ENCODE results near the gene NRXN2.

Gene NRXN2

DNA sequence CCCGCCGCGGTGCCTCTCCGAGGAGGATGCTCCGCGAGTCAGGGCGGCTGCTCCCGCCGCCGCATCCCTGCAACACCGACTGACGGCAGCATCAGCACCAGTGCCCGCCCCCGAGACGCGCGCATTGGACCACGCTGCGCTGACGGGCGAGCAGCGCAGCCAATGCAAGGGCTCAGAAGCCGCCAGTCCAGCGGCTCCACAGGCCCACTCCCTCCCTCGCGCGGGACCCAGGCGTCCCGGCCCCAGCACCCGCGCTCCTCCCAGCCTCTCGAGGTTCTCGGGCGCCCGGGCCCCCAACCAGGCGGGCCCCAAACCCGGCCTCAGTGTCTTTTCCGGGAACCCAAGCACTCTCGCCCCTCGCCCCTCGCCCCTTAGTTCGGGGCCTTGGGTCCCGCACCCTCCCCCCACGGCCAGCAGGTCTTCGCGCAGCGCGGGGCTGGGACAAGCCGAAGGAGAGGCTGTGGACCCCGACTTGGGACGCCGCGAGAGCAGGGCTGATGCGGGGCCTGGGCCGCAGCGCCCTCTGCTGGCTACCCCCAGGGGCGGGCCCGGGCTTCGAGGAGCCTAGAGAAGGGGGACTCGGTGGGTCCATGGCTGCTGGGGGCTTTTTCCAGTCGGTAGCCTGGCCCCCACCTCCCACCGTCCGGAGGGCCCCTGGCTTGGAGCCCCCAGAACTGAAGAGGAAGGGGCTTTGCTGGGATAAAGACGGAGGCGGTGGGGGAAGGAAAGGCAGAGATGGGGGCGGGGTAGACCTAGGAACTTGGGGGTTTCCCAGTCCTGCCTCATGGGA, at the start of gene NRXN2:
NRXN2 (minus strand) TSS at position 81 of the 790 bp plus-strand sequence. CDS start 9,498 bp downstream, outside the sequence.
- peak in 13 of 14 donors; percentile 66 to 94 (median 86) for DNase-seq

DNA sequence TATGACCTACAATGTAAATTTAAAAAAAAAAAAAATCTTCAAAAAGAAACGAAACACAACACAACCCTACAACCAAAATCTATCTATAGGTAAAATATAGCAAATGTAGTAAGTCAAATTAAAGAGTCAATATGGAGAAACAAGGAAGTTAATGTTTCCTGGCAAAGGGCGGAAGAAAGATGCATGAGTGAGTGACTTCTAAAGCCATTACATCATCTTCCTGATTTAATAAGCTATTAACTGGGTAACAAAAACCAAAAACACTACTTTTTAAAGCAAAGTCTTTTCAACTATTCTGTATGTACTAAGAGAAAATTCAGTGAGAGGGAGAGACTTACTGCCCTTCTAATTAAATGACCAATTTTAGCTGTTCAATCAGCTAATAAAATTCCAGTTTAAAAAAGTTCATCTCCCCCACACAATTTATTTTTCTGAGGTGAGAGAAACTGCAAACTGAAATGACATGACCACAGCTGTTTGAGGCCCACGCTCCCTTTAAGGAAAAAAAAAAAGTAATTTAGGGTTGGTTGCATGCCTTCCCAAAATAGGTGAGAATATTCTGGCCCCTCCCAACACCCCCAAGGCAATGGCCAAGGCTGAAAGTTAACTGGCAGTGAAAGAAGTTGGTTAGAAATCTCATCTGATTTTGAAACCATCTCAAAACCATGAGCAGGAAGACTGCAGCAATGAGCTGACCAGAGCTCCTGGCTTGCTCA, 49.5 kb upstream of the NRXN2 start:
- DNase-seq = no peak

GRCh38 chr11:64771861-64772260, 48.9 kb upstream of the NRXN2 start:
- DNase-seq = no peak

DNA sequence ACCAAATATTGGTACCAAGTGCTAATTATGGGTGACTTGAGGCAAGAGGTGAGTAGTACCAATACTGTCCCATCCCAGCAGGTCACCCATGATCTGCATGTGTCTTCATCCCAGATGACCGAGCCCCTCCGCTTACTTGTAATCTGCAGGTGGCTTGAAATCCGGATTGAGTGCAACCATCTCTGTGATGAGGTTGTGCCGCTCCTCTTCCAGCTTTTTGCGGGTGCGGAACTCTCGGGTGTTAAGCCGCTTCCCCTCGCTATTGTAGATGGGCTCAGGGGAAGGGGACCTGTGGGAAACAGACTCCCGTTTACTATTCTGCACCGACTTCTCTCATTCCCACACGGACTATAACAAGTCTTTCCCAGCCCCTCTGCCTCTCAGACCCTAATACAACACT, 47.1 kb upstream of the NRXN2 start:
- no peak for DNase-seq

GRCh38 chr11:64769283-64769682, 46.3 kb upstream of the NRXN2 start:
- DNase-seq = no peak

GRCh38 chr11:64768300-64768694, 45.3 kb upstream of the NRXN2 start:
- DNase-seq = no peak

DNA sequence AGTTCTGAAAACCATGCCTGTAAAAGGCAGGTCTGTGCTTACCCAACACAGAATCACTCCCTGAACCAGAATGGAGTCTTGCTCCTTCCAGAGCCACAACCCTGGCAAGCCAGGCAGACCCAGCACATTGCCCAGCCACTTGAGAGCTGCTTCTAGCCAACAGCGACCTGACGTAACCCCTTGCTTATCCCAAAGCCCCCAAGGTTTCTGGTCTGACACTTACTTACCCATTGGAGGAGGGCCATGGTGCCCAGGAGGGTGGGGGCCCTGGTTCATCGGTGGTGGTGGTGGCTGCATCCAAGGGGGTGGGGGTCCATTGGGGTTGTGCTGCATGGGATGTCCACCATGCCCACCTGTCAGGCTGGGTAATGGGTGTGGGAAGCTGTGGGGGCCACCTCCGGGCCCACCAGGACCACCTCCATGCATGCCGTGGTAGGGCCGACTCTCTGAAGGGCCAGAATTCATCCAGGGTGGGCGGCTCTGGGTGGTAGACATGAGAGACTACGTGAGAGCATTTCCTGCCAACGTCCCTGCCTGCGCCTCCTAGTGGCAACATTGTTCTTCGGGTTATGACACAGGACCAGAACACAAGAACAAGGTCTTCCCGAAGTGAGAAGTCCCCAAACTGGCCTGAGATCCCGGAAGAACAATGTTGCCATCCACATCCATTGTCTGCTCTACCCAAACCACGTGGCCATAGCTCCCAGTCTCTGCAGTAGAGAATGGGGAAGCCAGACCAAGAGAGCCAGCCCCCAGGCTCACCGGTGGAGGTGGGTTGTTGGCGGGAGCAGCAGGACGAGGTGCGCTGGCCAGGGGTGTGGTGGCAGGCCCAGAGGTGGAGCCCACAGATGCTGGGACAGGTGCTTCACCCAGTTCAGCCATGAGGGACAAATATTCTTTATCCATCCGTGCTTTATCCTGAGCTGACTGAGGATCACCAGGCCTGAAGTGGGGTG, 44.6 kb upstream of the NRXN2 start:
- DNase-seq = peak in 3 of 14 donors; percentile 6 to 47 (median 14)

GRCh38 chr11:64766881-64767280, 43.9 kb upstream of the NRXN2 start:
- DNase-seq = no peak

GRCh38 chr11:64765851-64766665, 43.1 kb upstream of the NRXN2 start:
- DNase-seq = no peak

- peak in 1 of 14 donors; percentile 27 for DNase-seq
These were observed 42.4 kb upstream of the NRXN2 start for GRCh38 chr11:64765291-64765850.

DNA sequence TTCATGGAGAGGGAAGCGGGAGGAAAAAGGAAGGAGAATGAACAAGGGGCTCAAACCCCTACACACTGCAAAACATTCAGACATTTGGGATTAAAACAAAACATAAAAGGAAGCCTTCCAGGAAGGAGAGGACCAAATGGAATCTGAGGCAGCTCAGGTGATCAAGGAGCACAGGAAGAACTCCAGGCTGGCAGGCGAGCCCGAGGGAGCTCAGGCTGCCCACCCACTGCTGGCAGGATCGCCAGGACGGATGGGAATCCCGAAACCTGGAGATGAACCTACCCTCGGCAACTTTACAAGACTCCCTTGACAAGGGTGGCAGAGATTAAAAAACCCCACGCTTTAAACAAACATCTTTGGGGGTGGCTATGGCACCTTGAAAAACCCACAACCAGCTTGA, 41.8 kb upstream of the NRXN2 start:
- DNase-seq = no peak

DNA sequence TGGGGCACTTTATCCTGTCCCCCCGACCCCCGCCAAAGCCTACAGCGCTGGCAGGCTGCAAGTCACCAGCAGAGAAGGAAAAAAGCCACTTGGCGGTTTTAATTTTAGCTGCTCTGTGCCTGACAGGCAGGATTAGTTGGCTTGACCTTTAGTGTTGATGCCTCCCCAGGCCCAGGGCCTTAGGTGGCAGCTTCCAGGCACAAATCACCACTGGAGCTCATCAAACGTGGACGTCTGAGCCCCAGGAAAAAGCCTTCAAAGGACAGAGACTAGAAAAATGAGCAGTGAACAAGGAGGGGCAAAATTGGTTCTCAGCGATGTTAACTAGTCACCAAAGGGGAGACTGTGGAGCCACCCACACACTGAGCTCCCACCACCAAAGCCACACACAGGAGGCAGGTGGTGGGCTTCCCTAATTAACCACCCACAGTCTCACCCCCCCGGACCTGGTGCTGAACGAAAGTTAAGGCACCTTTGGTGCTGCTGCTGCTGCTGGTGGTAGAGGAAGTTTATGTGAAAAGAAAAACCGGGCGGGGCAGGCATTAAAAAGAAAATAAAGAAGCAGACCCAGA, 41.1 kb upstream of the NRXN2 start:
- DNase-seq = no peak

DNA sequence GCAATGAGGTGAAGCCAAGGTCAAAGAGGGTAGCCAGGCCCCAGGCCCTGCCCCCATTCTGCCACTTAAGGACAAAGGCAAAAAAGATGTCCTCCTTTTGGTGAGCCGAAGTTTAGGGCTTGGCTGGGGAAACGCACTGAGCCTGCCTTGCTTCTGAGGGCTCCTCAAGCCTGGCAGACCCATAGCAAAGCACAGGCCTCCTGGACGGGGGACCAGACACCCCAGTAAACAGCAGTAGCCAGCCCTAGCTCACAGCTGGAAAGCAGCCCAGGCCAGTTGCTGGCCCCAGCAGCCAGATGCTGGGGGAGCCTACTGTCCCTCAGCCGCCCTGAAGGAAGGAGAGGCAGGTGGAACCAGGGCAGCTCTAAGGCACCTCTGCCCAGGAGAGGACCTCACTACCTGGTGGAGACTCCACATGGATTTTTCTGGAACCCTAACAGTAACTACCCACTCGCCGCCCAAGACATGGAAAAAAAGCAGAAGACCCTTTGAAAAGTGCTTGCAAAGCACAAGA, 40.6 kb upstream of the NRXN2 start:
- peak in 6 of 14 donors; percentile 29 to 54 (median 40) for DNase-seq

DNA sequence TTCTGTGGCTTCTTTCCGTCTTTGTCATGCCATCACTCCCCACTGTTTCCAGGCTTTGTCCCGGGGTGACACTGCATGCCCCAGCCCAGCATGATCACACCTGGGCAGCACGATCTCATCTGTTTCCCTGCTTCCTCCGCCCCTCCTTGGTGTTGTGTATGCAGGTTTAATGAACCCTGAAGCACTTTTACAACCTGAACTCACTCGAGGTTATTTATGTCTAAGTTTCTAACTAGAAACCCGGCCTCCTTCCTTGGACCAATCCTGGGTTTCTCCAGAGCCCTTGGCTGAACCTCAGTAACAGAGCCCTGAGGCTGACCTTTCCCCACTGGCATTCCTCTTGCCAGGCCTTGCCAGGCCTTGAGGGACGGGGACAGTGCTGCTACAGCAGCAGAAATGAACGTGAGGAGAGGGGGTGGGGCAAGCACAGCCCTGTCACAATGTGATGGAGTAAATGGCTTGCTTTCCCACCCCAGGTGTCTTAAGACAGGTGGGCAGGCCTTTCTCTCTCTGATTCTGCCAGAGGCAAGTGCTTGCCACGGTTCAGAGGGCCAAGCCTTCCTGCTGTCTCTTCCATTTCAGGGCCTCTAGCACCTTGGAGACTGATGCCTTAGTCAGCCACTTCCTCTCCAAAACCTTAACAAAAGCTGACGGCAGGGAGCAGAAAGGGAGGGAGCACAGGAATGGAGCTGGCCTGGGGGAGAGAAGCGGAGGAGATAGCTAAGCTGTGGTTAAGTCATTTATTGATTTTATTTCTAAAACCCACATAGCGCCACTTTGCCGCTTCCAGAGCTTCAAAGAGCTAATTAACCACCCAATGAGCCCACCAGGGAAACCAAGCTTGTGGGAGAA, 39.9 kb upstream of the NRXN2 start:
- DNase-seq = peak in 4 of 14 donors; percentile 24 to 43 (median 29)

DNA sequence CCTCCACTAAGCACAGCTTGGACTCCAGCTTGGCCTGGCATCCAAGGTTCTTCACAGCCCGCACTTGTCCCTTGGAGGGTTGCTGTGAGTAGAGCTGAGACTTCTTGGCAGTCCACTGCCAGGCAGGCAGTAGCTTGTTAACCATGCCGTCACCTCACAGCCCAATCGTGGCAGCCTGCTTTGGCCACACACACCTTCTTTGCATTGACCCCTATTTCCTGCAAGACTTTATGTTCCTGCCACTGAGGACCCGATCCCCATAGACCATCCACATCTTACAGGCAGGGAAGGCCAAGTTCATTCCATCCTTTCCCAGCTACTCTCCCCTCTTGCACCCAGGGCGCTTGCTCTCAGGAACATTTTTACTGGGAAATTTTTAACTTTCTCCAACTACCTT, 39.3 kb upstream of the NRXN2 start:
- peak in 8 of 14 donors; percentile 9 to 42 (median 28) for DNase-seq

- DNase-seq = no peak
These were observed 37.9 kb upstream of the NRXN2 start for GRCh38 chr11:64760759-64761420.

DNA sequence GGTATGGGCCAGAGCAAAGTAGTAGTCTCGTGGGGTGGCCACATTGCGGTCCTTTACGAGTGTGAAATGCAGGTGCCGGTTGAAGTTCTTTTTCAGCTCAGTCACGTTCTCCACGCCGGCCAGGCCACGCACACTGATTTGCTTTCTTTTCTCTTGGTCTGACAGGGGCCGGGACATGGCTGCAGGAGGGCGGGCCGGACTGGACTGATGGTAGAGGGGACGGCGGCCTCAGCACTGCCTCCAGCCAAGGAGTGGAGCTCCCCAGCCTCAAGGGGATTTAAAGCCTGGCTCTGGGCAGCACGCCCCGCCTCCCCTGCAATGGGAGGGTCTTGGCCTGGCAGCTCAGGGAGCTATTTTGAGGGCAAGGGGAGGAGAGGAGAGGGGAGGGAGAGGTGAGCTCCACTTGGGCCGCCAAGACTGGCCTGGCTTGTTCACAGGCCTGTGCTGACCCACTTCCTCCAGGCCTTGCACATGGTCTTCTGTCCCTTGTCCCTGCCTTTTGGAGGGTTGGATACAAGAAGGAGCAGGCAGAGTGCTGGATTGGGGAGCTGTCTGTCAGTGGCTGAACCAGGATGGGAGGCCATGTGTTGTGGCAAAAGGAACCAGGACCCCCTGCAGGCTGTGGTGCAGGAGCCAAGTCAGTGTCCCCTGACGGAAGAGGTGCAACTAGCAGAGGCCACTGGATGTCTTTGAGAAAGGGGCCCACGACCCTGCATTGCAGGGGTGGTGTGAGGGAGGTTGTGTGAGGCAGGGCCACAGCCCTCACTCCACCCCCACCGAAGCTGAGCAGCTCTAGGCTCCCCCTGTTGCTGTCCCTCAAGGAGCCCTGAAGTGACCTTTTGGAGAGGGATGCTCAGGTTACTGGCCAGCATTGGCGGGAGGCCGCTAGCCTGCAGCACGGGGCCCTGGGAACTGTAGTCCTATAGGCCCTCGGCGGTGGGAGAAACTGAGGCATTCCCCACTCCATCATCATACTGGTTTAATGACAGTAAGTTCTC, 37.0 kb upstream of the NRXN2 start, which contains the start of gene PYGM:
PYGM (minus strand) TSS at position 253 of the 998 bp plus-strand sequence; CDS start at position 177, 76 bp downstream.
- peak in 9 of 14 donors; percentile 34 to 75 (median 58) for DNase-seq

Measured in C1 segment of cervical spinal cord (tissue), 14 donors.